ENCODE measurements around the gene UCK2.

GRCh38 chr1:165861911-165862310, 34.5 kb downstream of the UCK2 start:
- TF ChIP-seq CTCF (IDR thresholded peaks at IDR 0.05; ENCODE audit: insufficient read depth, low read depth, low read length) = no peak
- no peak for TF ChIP-seq EZH2 (IDR thresholded peaks at IDR 0.05; ENCODE audit: insufficient read depth, low read length)
